ENCODE results near the gene PPP1R8.

PPP1R8 gene

DNA sequence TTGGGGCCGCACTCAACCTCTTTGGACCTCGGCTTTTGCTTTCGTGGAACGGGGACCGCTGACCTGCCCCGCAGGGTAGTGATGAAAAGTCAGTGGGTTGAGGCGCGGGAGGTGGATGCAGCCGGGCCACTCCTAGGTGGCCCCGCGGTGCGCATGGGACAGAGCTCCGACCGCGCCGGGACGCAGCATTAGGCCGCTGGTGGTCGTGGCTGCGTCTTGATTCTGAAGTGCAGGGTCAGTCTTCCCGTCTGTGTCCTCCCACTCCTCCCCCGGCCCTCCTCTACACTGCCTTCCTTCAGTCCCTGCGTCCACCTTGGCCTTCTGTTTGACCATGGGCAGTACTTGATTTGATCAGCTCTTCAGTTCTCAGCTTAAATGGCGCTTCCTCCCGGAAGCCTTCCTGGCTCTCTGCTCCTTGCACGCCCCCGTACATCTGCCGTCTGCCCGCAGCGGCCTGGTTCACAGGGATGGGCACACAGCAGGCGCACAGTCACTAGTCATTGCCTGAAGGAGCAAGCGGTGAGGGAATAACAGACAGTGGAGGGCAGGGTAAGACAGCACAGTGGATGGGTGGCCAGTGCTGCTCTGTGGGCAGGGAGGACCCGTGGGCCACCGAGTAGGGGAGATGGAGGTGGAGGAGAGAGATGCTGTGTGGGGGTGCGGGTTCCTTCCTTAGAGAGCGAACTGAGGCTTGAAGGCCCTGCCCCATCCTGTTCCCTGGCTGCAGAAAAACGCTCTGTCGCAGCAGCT is 42.4 kb downstream of the PPP1R8 start:
- TF ChIP-seq, protein P1, sequence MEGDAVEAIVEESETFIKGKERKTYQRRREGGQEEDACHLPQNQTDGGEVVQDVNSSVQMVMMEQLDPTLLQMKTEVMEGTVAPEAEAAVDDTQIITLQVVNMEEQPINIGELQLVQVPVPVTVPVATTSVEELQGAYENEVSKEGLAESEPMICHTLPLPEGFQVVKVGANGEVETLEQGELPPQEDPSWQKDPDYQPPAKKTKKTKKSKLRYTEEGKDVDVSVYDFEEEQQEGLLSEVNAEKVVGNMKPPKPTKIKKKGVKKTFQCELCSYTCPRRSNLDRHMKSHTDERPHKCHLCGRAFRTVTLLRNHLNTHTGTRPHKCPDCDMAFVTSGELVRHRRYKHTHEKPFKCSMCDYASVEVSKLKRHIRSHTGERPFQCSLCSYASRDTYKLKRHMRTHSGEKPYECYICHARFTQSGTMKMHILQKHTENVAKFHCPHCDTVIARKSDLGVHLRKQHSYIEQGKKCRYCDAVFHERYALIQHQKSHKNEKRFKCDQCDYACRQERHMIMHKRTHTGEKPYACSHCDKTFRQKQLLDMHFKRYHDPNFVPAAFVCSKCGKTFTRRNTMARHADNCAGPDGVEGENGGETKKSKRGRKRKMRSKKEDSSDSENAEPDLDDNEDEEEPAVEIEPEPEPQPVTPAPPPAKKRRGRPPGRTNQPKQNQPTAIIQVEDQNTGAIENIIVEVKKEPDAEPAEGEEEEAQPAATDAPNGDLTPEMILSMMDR (conservative IDR thresholded peaks at IDR 0.05): no peak
- no peak for TF ChIP-seq ZFX (IDR thresholded peaks at IDR 0.05)
- H3K27ac ChIP-seq: no peak overlapping the region

DNA sequence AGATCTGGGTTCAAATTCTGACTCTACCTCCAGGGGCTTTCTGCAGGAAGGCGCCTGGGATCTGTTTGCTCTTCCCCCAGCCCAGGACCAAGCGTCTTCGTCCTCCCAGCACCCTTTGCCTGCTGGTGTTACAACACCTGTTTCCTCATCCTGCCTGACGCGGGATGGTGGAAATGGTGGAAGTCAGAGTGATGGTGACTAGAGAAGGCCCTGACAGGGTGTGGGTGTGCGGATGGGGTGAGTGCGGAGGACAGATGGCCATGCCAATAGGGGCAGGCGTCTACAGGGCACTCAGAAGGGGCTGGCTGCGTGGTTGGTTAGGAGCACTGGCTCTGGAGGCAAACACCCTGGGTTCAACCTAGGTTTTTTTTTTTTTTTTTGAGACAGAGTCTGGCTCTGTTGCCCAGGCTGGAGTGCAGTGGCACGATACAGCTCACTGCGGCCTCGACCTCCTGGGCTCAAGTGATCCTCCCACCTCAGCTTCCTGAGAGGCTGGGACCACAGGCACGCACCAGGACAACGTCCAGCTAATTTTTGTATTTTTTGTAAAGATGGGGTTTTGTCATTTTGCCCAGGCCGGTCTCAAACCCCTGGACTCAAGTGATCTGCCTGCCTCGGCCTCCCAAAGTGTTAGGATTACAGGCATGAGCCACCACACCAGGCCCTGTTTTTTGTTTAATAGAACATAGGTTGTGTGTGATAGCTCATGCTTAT is 43.2 kb downstream of the PPP1R8 start:
- no peak for TF ChIP-seq ZFX (IDR thresholded peaks at IDR 0.05)
- TF ChIP-seq, protein P1 (conservative IDR thresholded peaks at IDR 0.05): no peak
- no peak overlapping the region for H3K27ac ChIP-seq

DNA sequence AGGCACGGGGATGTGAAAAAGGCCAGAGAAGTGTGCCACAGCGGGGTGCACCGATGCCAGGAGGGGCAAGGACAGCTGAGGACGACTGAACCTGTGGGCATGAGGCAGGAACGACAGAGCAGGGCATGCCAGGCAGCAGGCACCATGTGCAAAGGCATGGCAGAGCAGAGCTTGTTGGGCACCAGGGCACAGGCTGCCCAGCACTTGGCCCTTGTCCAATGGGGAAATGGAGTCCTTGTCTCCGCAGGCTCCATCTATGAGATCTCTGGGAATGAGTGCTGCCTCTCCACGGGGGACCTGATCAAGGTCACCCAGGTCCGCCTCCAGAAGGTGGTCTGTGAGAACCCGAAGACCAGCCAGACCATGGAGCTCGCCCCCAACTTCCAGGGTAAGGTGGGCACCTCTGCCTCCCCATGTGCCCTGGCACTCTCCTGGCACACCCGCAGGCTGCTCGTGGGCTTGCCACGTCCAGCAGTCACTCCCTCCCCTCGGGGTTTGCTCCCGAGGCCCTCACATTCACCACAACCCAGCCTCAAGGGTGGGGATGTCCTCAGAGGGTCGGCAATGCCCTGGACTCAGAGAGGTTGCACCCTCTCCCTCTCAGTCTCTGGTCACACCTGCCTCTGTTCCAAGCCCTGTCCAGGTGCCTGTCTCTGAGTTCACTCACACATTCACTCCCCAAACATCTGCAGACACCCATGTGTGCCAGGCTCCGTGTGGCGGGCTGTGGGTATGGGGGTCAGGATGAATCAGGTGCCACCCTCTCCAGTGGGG is 45.9 kb downstream of the PPP1R8 start:
- H3K27ac ChIP-seq: no peak overlapping the region

DNA sequence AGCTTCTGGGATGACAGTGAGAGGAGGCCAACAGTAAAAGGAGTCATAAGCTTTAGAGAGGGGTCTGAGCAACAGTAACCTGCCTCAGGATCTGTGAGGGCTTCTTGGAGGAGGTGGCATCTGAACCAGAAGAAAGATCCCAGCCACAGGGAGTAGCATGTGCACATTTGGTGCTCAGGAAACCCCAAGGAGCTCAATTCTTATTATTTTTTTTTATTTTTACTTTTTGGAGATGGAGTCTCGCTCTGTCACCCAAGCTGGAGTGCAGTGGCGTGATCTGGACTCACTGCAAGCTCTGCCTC is 46.5 kb downstream of the PPP1R8 start:
- no peak overlapping the region for H3K27ac ChIP-seq
- TF ChIP-seq, protein P1 (conservative IDR thresholded peaks at IDR 0.05): no peak
- no peak for TF ChIP-seq ZFX (IDR thresholded peaks at IDR 0.05)

More for the DNA sequence above, 45.9 kb downstream of the PPP1R8 start:
- no peak for TF ChIP-seq ZFX (IDR thresholded peaks at IDR 0.05)
- TF ChIP-seq, protein P1 (conservative IDR thresholded peaks at IDR 0.05): no peak

DNA sequence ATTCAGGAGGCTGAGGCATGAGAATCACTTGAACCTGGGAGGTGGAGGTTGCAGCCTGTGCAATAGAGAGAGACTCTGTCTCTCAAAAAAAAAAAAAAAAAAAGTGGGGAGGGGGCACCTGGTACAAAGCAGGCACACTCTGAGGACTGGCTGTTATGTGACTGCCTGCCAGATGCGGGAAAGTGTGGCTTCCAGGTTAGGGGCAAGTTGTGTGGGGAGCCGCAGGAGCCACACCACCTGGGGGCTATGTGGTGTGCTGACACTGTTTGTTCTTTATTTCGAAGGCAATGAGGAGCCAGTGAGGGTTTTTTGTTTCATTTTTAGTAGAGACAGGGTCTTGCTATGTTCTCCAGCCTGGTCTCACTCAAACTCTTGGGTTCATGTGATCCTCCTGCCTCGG is 47.5 kb downstream of the PPP1R8 start:
- TF ChIP-seq ZFX (IDR thresholded peaks at IDR 0.05): no peak
- TF ChIP-seq, protein P1 (conservative IDR thresholded peaks at IDR 0.05): no peak
- H3K27ac ChIP-seq: no peak overlapping the region

DNA sequence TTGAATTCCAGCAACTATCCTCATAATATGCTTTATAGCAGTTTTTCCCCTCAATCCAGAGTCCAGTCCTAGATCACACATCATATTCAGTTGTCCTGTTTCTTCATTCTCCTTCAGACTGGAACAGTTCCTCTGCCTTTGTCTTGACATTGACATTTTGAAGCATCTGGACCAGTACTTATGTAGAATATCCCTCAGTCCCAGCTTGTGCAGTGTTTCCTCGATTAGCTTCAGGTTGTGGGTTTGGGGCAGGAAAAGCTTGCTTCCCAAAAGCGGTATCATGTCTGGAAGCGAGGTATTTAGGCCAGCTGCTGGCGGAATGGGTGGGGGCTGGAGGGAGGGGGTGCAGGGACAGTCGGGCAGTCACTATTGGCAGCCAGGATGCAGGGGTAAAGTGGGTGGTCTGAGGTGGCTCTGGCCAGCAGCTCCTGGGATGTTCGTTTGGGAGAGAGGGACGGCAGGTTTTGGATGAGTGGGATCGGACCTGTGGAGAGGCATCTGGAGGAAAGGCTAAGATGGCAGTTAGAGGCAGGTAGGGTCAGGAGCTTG is 48.3 kb downstream of the PPP1R8 start:
- TF ChIP-seq ZFX (IDR thresholded peaks at IDR 0.05): no peak
- TF ChIP-seq, protein P1 (conservative IDR thresholded peaks at IDR 0.05): no peak

More for the DNA sequence above, 48.3 kb downstream of the PPP1R8 start:
- no peak overlapping the region for H3K27ac ChIP-seq
